SK-MEL-5 (cell line): Measurements from ENCODE around the gene ALPP. TPM values are rescaled to one million over a fixed set of nuclear protein-coding genes. Genes with fewer than 3 reads are reported as not detected.
"Not testable (repeated sequence)": the region's sequence is repeated elsewhere in the genome, so short reads cannot be mapped to it uniquely, and the experiment has no call there.

ENCODE experiments used
- DNase-seq: peaks from one replicate; pipeline ENCODE4 v3.0.0-alpha.2; 2016; ENCODE audit warnings: low read depth, low spot score
- in situ Hi-C: cut with HindIII; loops from 2 replicates; pipeline ENCODE4 v1.10.0; 2016; ENCODE audit warnings: low sequenced_read_pairs, high pct_unique_total_duplicates, low pct_unique_long_range_greater_than_20kb
- total RNA-seq: library from RNA; depleted of rRNA; stranded (reverse); fragments of >200 nt; shearing (Covaris generic); gene quantifications from 2 replicates; pipeline ENCODE4 v1.2.3, GENCODE V29; 2014

ALPP gene
- total RNA-seq, 1 experiment from 2014 or later = not detected

GRCh38 chr2:232388324-232388891 is 9.9 kb downstream of the ALPP start:
- in situ Hi-C loops = no loop called here
- DNase-seq = no peak

- in situ Hi-C loops = no loop called here
- no peak for DNase-seq
Observed at GRCh38 chr2:232389327-232389726, 10.8 kb downstream of the ALPP start.

- in situ Hi-C loops = no loop called here
Observed at GRCh38 chr2:232390661-232391060, 12.1 kb downstream of the ALPP start.

DNA sequence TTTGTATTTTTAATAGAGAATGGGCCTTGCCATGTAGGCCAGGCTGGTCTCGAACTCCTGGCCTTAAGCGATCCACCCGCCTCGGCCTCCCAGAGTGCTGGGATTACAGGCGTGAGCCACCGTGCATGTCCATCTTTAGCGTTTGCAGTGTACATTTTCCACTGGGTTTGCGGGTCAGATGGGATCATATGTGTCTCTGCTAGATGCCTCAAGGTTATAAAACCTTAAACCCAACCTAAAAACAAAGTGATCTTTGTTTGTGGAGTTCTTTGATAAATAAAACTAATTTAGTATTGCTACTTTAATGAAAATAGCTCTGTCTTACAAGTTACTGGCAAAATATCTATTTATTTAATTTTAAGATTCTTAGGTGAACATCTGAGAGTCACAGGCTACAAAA is 15.0 kb downstream of the ALPP start:
- peak; percentile 10 for DNase-seq
- in situ Hi-C loops = no loop called here

More at GRCh38 chr2:232390661-232391060, 12.1 kb downstream of the ALPP start:
- DNase-seq = no peak

GRCh38 chr2:232394431-232394830 is 15.9 kb downstream of the ALPP start:
- DNase-seq, in situ Hi-C loops: not testable (repeated sequence)

DNA sequence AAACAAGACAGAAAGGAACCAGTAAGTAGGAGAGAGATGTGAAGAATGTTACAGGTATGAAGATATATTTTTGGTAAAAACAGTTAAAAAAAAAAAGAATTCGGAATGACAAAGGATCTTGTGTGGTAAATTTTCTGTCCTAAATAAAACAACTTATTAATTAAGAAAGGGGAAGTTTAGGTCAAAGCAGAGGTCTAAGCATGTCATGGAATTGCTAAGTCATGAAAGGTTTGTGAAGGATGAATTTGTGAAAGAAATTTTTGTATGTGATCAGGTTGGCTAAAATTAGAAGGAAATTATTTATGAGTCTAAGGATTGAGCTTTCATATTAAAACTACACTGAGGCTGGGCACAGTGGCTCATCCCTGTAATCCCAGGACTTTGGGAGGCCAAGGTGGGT is 17.0 kb downstream of the ALPP start:
- DNase-seq = no peak
- in situ Hi-C loops = no loop called here

DNA sequence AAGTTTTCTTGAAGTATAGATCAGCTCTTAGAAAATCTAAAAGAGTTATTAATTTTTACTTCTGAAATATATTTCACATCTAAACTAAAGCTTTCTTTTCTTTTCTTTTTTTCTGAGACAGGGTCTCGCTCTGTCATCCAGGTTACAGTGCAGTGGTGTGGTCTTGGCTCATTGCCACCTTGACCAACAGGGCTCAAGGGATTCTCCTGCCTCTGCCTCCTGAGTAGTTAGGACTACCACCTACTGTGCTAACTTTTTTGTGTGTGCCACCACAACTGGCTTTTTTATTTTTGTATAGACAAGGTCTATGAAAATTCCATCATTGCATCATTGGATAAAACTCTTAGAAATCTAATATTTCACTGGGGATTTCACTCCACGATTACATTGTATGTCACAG is 18.1 kb downstream of the ALPP start:
- in situ Hi-C loops = no loop called here
- DNase-seq = no peak

DNA sequence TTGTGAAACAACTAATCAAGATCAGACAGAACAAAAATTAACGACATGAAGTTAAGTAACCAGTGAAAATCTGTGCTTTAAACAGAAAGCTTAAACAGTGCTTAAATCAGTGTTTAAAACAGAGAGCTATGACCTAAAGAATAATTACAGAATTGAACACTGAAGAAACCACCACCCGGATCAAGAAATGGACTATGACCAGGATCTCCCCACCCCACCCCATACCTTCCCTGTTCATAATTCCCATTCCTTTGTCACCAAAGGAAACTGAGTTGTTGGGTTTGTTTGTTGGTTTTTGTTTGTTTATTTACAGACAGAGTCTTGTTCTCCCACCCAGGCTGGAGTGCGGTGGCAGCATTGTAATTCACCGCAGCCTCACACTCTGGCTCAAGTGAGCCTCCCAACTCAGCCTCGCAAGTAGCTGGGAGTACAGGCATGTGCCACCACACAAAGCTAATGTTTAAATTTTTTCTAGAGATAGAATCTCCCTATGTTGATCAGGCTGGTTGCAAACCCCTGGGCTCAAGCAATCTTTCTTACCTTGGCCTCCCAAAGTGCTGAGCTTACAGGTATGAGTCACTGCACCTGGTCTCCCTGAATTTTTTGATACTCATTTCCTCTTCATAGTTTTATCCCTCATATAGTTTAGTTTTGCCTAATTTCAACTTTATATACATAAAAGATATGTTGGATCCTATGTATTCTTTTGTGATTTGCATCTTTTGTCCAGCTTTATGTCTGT is 19.9 kb downstream of the ALPP start:
- DNase-seq = no peak
- in situ Hi-C loops = no loop called here

DNA sequence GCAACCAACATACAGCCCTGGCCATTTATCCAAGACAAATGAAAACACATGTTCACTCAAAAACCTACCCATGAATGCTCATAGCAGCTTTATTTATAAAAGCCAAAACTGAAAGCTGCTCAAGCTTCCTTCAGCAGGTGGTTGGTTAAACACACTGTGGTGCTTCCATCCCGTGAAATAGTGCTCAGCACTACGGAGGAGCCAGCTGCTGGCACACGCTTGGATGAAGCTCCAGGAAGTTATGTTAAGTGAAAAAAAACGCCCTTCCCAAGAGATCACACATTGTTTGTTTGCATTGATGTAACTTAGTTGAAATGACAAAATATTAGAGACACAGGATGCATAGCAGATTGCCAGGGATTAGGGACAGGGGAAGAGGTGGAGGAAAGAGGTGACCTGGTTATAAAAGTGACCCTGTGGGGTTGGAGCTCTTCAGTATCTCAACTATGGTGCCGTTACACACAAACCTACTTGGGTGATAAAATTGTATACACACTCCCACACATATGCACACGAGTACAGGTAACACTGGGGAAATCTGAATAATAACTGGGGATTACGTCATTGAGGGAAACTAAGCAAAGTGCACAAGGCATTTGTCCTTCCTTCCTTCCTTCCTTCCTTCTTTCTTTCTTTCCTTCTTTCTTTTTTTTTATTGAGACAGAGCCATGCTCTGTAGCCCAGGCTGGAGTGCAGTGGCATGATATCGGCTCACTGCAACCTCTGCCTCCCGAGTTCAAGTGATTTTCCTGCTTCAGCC is 21.9 kb downstream of the ALPP start:
- in situ Hi-C loops = no loop called here
- no peak for DNase-seq

- no peak for DNase-seq
- in situ Hi-C loops = no loop called here
Observed at GRCh38 chr2:232402518-232402917, 24.0 kb downstream of the ALPP start.

DNA sequence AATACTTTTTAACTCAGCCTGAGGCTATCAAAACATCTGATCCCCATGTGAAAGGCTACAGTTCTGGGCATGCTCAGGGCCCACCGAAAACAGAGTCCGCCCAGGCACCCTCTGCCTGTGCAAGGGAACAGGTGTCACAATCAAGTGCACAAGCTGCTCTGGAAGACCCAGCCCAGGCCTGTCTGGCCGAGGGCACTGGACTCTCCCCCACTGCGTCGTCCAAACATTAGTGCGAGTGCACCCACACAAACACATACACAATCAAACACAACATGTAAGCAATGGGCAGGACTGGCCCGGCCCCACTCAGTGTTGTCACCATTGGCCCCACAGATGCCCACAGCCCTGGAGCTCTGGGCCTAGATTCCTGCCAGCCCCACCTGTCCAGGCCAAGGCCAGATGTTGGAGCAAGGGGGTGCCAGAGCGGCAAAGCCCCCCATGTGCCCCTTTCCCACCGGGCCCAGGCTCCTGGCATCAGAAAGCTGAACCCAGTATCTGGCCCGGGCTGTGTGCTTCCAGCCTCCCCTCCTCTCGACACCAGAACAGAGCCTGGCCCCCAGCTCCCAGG is 27.5 kb downstream of the ALPP start:
- in situ Hi-C loops = no loop called here
- no peak for DNase-seq

DNA sequence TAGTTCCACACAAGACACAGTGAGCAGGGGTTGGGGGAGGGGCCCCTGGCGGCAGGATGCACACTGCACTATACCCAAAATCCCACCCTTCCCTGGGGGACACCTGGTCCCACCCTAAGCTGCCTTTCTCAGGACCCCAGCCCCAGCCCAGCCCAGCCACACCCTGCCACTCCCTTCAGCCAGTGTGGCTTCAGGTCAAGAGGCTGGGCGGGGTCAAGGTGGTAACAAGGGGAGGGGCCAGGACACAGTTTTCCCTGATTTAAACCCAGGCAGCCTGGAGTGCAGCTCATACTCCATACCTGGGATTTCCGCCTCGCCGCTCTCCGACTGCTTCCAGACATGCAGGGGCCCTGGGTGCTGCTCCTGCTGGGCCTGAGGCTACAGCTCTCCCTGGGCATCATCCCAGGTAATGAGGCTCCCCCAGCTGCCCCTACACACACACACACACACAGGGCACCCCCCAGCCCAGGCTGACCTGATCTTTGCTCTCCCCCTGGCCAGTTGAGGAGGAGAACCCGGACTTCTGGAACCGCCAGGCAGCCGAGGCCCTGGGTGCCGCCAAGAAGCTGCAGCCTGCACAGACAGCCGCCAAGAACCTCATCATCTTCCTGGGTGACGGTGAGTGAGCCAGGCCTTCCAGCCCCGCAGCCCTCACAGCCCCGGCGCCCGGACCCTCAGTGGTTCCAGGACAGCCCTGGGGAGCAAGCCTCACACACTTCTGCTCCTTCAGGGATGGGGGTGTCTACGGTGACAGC is 28.2 kb downstream of the ALPP start, which contains the start of gene ALPG:
ALPG (plus strand) TSS at position 289 of the 755 bp plus-strand sequence; CDS start at position 340, 51 bp downstream.
- in situ Hi-C loops = no loop called here
- DNase-seq = no peak

DNA sequence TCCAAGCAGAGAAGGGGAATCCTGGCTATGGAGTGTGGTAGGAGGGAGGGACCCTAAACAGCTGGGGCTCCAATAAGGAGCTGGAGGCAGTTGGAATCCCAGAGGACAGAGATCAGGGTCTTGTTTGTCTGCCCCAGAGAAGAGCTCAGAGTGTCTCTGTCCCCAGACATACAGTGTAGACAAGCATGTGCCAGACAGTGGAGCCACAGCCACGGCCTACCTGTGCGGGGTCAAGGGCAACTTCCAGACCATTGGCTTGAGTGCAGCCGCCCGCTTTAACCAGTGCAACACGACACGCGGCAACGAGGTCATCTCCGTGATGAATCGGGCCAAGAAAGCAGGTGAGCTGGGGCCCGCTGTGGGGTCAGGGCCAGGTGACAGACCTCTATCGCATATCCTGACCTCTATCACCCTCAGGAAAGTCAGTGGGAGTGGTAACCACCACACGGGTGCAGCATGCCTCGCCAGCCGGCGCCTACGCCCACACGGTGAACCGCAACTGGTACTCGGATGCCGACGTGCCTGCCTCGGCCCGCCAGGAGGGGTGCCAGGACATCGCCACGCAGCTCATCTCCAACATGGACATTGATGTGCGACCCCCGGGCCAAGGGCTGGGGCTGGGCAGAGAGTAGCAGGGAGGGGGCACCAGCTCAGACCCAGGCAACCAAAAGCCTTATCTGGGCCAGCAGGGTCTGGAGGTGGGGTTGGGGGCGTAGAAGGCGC is 29.0 kb downstream of the ALPP start:
- in situ Hi-C loops, DNase-seq: not testable (repeated sequence)

- DNase-seq, in situ Hi-C loops: not testable (repeated sequence)
Observed at GRCh38 chr2:232408269-232408668, 29.7 kb downstream of the ALPP start.

GRCh38 chr2:232409617-232410016 is 31.1 kb downstream of the ALPP start:
- DNase-seq, in situ Hi-C loops: not testable (repeated sequence)

- in situ Hi-C loops = no loop called here
- no peak for DNase-seq
Observed at GRCh38 chr2:232410238-232410900, 31.8 kb downstream of the ALPP start.
